Astrocyte (in vitro differentiated cells and primary cell): ENCODE data around the gene MDN1.

Experiments
- CTCF ChIP-seq: IDR thresholded peaks from 2 replicates; pipeline ENCODE4 v1.5.1; 2011; ENCODE audit warnings: low read depth, mild to moderate bottlenecking, inconsistent platforms, low read length, moderate library complexity; ENCODE audit not compliant: insufficient read depth
- EZH2 ChIP-seq: IDR thresholded peaks from 2 replicates; pipeline ENCODE4 v1.6.1; 2012; ENCODE audit warnings: mild to moderate bottlenecking, low read length, inconsistent platforms; ENCODE audit not compliant: insufficient read depth

- TF ChIP-seq CTCF (no peak), EZH2 (no peak)
Observed at GRCh38 chr6:89702349-89702748, 117.2 kb downstream of the MDN1 start.
